ENCODE results near the gene MYL6B.

Gene MYL6B

GRCh38 chr12:56120158-56120846 is 32.1 kb upstream of the MYL6B start:
- Histone ChIP-seq H3K36me3 (ENCODE audit: control insufficient read depth in 4 of 4, insufficient read depth in 4 of 4, low read length in 3 of 4) (peaks cover 2 to 36% (median 19%) of the 10 kb centered on the region in 4 experiments), H3K9me3 (ENCODE audit: control extremely low read depth in 1 of 5, control insufficient read depth in 4 of 5, insufficient read depth in 2 of 5, low read depth in 1 of 5, low read length in 4 of 5) (no peaks in the 10 kb centered on the region), H3K27me3 (replicated peaks in 2 of 5; ENCODE audit: control insufficient read depth in 4 of 5, insufficient read depth in 5 of 5, low read length in 4 of 5) (no peaks in the 10 kb centered on the region), H3K4me1 (ENCODE audit: control extremely low read depth in 1 of 4, control insufficient read depth in 4 of 4, insufficient read depth in 4 of 4, low read length in 3 of 4) (peaks cover 18 to 50% (median 36%) of the 10 kb centered on the region in 4 experiments), H3K4me3 (ENCODE audit: control insufficient read depth in 1 of 7, extremely low read depth in 1 of 7, insufficient read depth in 4 of 7, low read depth in 2 of 7, low read length in 6 of 7) (no peak overlapping the region), H3K27ac (ENCODE audit: insufficient read depth in 1 of 2, low read depth in 1 of 2, low read length in 2 of 2, poor library complexity in 1 of 2, severe bottlenecking in 2 of 2) (peak overlapping the region in 1 of 2 experiments; percentile 94)
- CTCF ChIA-PET = interaction anchor here (0.6 to 12.4 kb wide), 27 partner anchors 8 to 344 kb away, joined by 3 to 198 read pairs (median 4); partner anchors contain the start of genes ANKRD52, ESYT1, RNF41 and SMARCC2
- 97% methylated on average over 17 of the region's 17 CpGs for WGBS (ENCODE audit: insufficient coverage)
- no peak for DNase-seq
- POLR2A ChIA-PET = no interaction called here

DNA sequence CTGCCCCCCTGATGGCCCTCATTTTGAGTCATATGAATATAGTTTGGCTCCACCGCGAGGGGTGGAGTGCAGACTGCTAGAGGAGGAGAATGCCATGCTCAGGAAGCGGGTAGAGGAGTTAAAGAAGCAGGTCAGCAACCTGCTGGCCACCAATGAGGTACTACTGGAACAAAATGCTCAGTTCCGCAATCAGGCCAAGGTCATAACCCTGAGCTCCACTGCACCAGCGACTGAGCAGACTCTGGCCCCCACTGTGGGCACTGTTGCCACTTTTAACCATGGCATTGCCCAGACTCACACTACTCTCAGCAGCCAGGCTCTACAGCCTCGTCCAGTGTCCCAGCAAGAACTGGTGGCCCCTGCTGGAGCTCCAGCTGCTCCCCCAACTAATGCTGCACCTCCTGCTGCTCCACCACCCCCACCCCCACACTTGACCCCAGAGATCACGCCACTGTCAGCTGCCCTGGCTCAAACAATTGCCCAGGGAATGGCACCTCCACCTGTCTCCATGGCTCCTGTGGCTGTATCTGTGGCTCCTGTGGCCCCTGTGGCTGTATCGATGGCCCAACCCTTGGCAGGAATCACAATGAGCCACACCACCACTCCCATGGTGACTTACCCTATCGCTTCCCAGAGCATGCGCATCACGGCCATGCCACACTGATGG is 31.1 kb upstream of the MYL6B start:
- Histone ChIP-seq H3K4me3 (ENCODE audit: control insufficient read depth in 1 of 7, extremely low read depth in 1 of 7, insufficient read depth in 4 of 7, low read depth in 2 of 7, low read length in 6 of 7) (no peak overlapping the region), H3K9me3 (ENCODE audit: control extremely low read depth in 1 of 5, control insufficient read depth in 4 of 5, insufficient read depth in 2 of 5, low read depth in 1 of 5, low read length in 4 of 5) (no peaks in the 10 kb centered on the region), H3K27ac (ENCODE audit: insufficient read depth in 1 of 2, low read depth in 1 of 2, low read length in 2 of 2, poor library complexity in 1 of 2, severe bottlenecking in 2 of 2) (no peak overlapping the region), H3K27me3 (replicated peaks in 2 of 5; ENCODE audit: control insufficient read depth in 4 of 5, insufficient read depth in 5 of 5, low read length in 4 of 5) (no peaks in the 10 kb centered on the region), H3K36me3 (ENCODE audit: control insufficient read depth in 4 of 4, insufficient read depth in 4 of 4, low read length in 3 of 4) (peaks cover 2 to 36% (median 19%) of the 10 kb centered on the region in 4 experiments), H3K4me1 (ENCODE audit: control extremely low read depth in 1 of 4, control insufficient read depth in 4 of 4, insufficient read depth in 4 of 4, low read length in 3 of 4) (peaks cover 22 to 56% (median 45%) of the 10 kb centered on the region in 4 experiments)
- POLR2A ChIA-PET = no interaction called here
- CTCF ChIA-PET = interaction anchor here (1.0 to 12.4 kb wide), 6 partner anchors 7 to 137 kb away, joined by 3 to 198 read pairs (median 4); partner anchors contain the start of genes ANKRD52, ESYT1 and SMARCC2
- DNase-seq = no peak
- 98% methylated on average over 10 of the region's 11 CpGs for WGBS (ENCODE audit: insufficient coverage)

GRCh38 chr12:56122637-56123036 is 29.8 kb upstream of the MYL6B start:
- H3K4me1 ChIP-seq (ENCODE audit: control extremely low read depth in 1 of 4, control insufficient read depth in 4 of 4, insufficient read depth in 4 of 4, low read length in 3 of 4) = peaks cover 34 to 63% (median 56%) of the 10 kb centered on the region in 4 experiments
- no peak for DNase-seq
- H3K36me3 ChIP-seq (ENCODE audit: control insufficient read depth in 4 of 4, insufficient read depth in 4 of 4, low read length in 3 of 4) = peaks cover 2 to 32% (median 19%) of the 10 kb centered on the region in 4 experiments
- H3K9me3 ChIP-seq (ENCODE audit: control extremely low read depth in 1 of 5, control insufficient read depth in 4 of 5, insufficient read depth in 2 of 5, low read depth in 1 of 5, low read length in 4 of 5) = no peaks in the 10 kb centered on the region
- H3K4me3 ChIP-seq (ENCODE audit: control insufficient read depth in 1 of 7, extremely low read depth in 1 of 7, insufficient read depth in 4 of 7, low read depth in 2 of 7, low read length in 6 of 7) = no peak overlapping the region
- no peak overlapping the region for H3K27ac ChIP-seq (ENCODE audit: insufficient read depth in 1 of 2, low read depth in 1 of 2, low read length in 2 of 2, poor library complexity in 1 of 2, severe bottlenecking in 2 of 2)
- POLR2A ChIA-PET = no interaction called here
- no peaks in the 10 kb centered on the region for H3K27me3 ChIP-seq (replicated peaks in 2 of 5; ENCODE audit: control insufficient read depth in 4 of 5, insufficient read depth in 5 of 5, low read length in 4 of 5)
- 100% methylated on average over 2 of the region's 2 CpGs for WGBS (ENCODE audit: insufficient coverage)
- CTCF ChIA-PET = interaction anchor here (0.6 to 12.4 kb wide), 4 partner anchors 18 to 86 kb away, joined by 3 to 198 read pairs (median 48); partner anchors contain the start of genes MYL6 and SMARCC2

DNA sequence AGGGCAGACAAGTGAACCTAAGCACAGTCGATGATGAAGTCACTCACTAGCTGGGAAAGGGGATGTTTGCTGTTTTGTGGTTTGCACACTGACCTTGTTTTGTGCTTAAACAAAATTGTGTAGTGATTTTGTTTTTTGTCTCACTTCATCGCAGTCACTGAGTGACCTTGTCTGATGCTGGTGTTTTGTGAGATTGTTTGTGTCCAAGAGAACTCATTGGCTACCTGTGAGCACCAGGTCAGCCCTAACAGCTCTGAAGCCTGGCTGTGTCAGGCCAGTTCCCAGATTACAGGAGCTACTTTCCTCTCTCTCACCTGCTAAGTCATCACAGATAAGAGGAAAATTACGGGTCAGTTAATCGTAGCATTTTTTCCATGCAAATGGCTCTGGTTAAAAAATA is 28.3 kb upstream of the MYL6B start:
- Histone ChIP-seq H3K9me3 (ENCODE audit: control extremely low read depth in 1 of 5, control insufficient read depth in 4 of 5, insufficient read depth in 2 of 5, low read depth in 1 of 5, low read length in 4 of 5) (no peaks in the 10 kb centered on the region), H3K4me3 (ENCODE audit: control insufficient read depth in 1 of 7, extremely low read depth in 1 of 7, insufficient read depth in 4 of 7, low read depth in 2 of 7, low read length in 6 of 7) (no peak overlapping the region), H3K27ac (ENCODE audit: insufficient read depth in 1 of 2, low read depth in 1 of 2, low read length in 2 of 2, poor library complexity in 1 of 2, severe bottlenecking in 2 of 2) (peak overlapping the region in 1 of 2 experiments; percentile 91), H3K4me1 (ENCODE audit: control extremely low read depth in 1 of 4, control insufficient read depth in 4 of 4, insufficient read depth in 4 of 4, low read length in 3 of 4) (peaks cover 27 to 60% (median 55%) of the 10 kb centered on the region in 4 experiments), H3K36me3 (ENCODE audit: control insufficient read depth in 4 of 4, insufficient read depth in 4 of 4, low read length in 3 of 4) (peaks cover 2 to 31% (median 19%) of the 10 kb centered on the region in 4 experiments), H3K27me3 (replicated peaks in 2 of 5; ENCODE audit: control insufficient read depth in 4 of 5, insufficient read depth in 5 of 5, low read length in 4 of 5) (no peaks in the 10 kb centered on the region)
- ChIA-PET POLR2A (no interaction called here), CTCF (interaction anchor here (0.6 to 12.4 kb wide), 14 partner anchors 10 to 139 kb away, joined by 3 to 198 read pairs (median 4); partner anchors contain the start of genes ANKRD52, MYL6 and SMARCC2)
- 79% methylated on average over 2 of the region's 4 CpGs for WGBS (ENCODE audit: insufficient coverage)
- no peak for DNase-seq

DNA sequence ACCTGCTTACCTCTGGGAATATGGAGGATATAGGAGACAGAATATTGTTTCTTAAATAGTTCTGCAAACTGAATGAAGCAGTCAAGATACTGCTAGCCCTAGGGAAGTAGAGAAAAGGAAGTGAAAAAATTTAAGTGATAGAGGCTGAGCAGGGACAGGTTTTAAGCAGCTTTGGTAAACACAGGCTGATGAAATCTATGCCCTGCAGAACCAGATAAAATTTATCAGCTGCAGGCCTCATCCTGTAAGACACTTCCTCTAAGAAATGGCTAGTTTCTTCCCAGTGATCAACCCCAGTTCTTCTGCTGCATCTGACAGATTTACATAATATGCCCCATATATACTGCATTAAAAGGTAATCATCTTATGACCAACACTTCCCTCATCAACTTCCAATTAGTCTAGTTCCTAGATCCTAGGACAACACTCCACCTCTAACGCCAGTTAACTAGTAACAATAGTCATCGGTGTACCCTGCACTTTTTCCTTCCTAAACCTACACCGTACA is 25.6 kb upstream of the MYL6B start:
- POLR2A ChIA-PET = interaction anchor here (2.1 to 4.8 kb wide), 4 partner anchors 8 to 95 kb away, joined by 11 to 24 read pairs (median 11); partner anchors contain the start of genes MYL6, RNF41, SMARCC2 and ZC3H10
- H3K27me3 ChIP-seq (replicated peaks in 2 of 5; ENCODE audit: control insufficient read depth in 4 of 5, insufficient read depth in 5 of 5, low read length in 4 of 5) = no peaks in the 10 kb centered on the region
- H3K36me3 ChIP-seq (ENCODE audit: control insufficient read depth in 4 of 4, insufficient read depth in 4 of 4, low read length in 3 of 4) = peaks cover 4 to 26% (median 17%) of the 10 kb centered on the region in 4 experiments
- CTCF ChIA-PET = interaction anchor here (0.9 to 12.4 kb wide), 10 partner anchors 9 to 96 kb away, joined by 3 to 198 read pairs (median 10); partner anchors contain the start of genes MYL6, RNF41, RPL41 and SMARCC2
- no peaks in the 10 kb centered on the region for H3K9me3 ChIP-seq (ENCODE audit: control extremely low read depth in 1 of 5, control insufficient read depth in 4 of 5, insufficient read depth in 2 of 5, low read depth in 1 of 5, low read length in 4 of 5)
- H3K4me3 ChIP-seq (ENCODE audit: control insufficient read depth in 1 of 7, extremely low read depth in 1 of 7, insufficient read depth in 4 of 7, low read depth in 2 of 7, low read length in 6 of 7) = peak overlapping the region in 6 of 7 experiments; percentile 54 to 97 (median 68)
- H3K27ac ChIP-seq (ENCODE audit: insufficient read depth in 1 of 2, low read depth in 1 of 2, low read length in 2 of 2, poor library complexity in 1 of 2, severe bottlenecking in 2 of 2) = peak overlapping the region; percentile 78 to 91
- H3K4me1 ChIP-seq (ENCODE audit: control extremely low read depth in 1 of 4, control insufficient read depth in 4 of 4, insufficient read depth in 4 of 4, low read length in 3 of 4) = peaks cover 26 to 68% (median 64%) of the 10 kb centered on the region in 4 experiments
- DNase-seq = peak; percentile 74 to 90 (median 83)
- 0% methylated on average over 3 of the region's 3 CpGs for WGBS (ENCODE audit: insufficient coverage)

DNA sequence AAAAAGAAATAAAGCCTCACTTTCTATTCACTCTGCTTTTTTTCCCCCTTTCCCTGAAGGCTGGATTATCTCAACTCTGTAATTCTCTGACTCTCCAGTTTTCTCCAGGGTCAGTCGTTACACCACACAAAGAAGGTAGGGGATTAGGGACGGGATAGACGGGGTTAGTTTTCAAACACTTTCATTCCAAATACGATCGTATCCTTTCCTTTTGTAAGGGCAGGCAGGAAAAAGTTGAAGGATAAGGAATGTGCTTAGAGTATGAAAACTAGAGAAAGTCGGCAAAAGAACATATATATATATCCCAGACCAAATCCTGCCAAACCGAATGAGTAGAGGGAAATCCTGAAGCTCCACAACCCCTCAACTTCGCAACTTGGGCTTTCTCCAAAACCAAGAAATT is 24.9 kb upstream of the MYL6B start:
- Histone ChIP-seq H3K27me3 (replicated peaks in 2 of 5; ENCODE audit: control insufficient read depth in 4 of 5, insufficient read depth in 5 of 5, low read length in 4 of 5) (no peaks in the 10 kb centered on the region), H3K9me3 (ENCODE audit: control extremely low read depth in 1 of 5, control insufficient read depth in 4 of 5, insufficient read depth in 2 of 5, low read depth in 1 of 5, low read length in 4 of 5) (no peaks in the 10 kb centered on the region), H3K4me3 (ENCODE audit: control insufficient read depth in 1 of 7, extremely low read depth in 1 of 7, insufficient read depth in 4 of 7, low read depth in 2 of 7, low read length in 6 of 7) (peak overlapping the region in 6 of 7 experiments; percentile 54 to 97 (median 68)), H3K27ac (ENCODE audit: insufficient read depth in 1 of 2, low read depth in 1 of 2, low read length in 2 of 2, poor library complexity in 1 of 2, severe bottlenecking in 2 of 2) (peak overlapping the region; percentile 78 to 91), H3K36me3 (ENCODE audit: control insufficient read depth in 4 of 4, insufficient read depth in 4 of 4, low read length in 3 of 4) (peaks cover 7 to 28% (median 20%) of the 10 kb centered on the region in 4 experiments), H3K4me1 (ENCODE audit: control extremely low read depth in 1 of 4, control insufficient read depth in 4 of 4, insufficient read depth in 4 of 4, low read length in 3 of 4) (peaks cover 26 to 68% (median 64%) of the 10 kb centered on the region in 4 experiments)
- ChIA-PET CTCF (interaction anchor here (0.7 to 12.4 kb wide), 12 partner anchors 9 to 111 kb away, joined by 3 to 198 read pairs (median 6); partner anchors contain the start of genes MYL6, MYL6B, RNF41 and RPL41), POLR2A (interaction anchor here (0.5 to 4.8 kb wide), 10 partner anchors 9 to 94 kb away, joined by 3 to 24 read pairs (median 4); partner anchors contain the start of genes MYL6, RNF41, SMARCC2 and ZC3H10)
- no peak for DNase-seq
- no CpG with 5 or more reads among the region's 8 CpGs for WGBS (ENCODE audit: insufficient coverage)
